Right forelimb (tissue), 1 donor: ENCODE data around the gene THBS4.

Experiments
- DNase-seq: peaks from one replicate; pipeline ENCODE4 v3.0.0-alpha.2; 2018

THBS4 gene

GRCh38 chr5:80048084-80048780 is 13.1 kb downstream of the THBS4 start:
- DNase-seq, result no peak

GRCh38 chr5:80052464-80052863 is 17.3 kb downstream of the THBS4 start:
- DNase-seq, result no peak

- no peak for DNase-seq
Observed at GRCh38 chr5:80054682-80055081, 19.5 kb downstream of the THBS4 start.

GRCh38 chr5:80055491-80056170 is 20.5 kb downstream of the THBS4 start:
- no peak for DNase-seq

- no peak for DNase-seq
Observed at GRCh38 chr5:80057099-80057498, 22.0 kb downstream of the THBS4 start.

- DNase-seq, result no peak
Observed at GRCh38 chr5:80057921-80058320, 22.8 kb downstream of the THBS4 start.

- DNase-seq, result no peak
Observed at GRCh38 chr5:80059354-80059980, 24.3 kb downstream of the THBS4 start.

- no peak for DNase-seq
Observed at GRCh38 chr5:80060966-80061365, 25.8 kb downstream of the THBS4 start.

- no peak for DNase-seq
Observed at GRCh38 chr5:80061547-80061946, 26.4 kb downstream of the THBS4 start.

GRCh38 chr5:80064124-80064523 is 29.0 kb downstream of the THBS4 start:
- no peak for DNase-seq

- no peak for DNase-seq
Observed at GRCh38 chr5:80067016-80067415, 31.9 kb downstream of the THBS4 start.

GRCh38 chr5:80067531-80068245 is 32.5 kb downstream of the THBS4 start:
- no peak for DNase-seq

GRCh38 chr5:80068246-80068636 is 33.1 kb downstream of the THBS4 start:
- no peak for DNase-seq

- no peak for DNase-seq
Observed at GRCh38 chr5:80068775-80069174, 33.6 kb downstream of the THBS4 start.

GRCh38 chr5:80069251-80069800 is 34.2 kb downstream of the THBS4 start:
- DNase-seq, result no peak

- no peak for DNase-seq
Observed at GRCh38 chr5:80069918-80070318, 34.8 kb downstream of the THBS4 start.

- no peak for DNase-seq
Observed at GRCh38 chr5:80070338-80071056, 35.3 kb downstream of the THBS4 start.

GRCh38 chr5:80071510-80072021 is 36.4 kb downstream of the THBS4 start:
- DNase-seq, result no peak

GRCh38 chr5:80072103-80073073 is 37.2 kb downstream of the THBS4 start:
- DNase-seq, result no peak

- no peak for DNase-seq
Observed at GRCh38 chr5:80076131-80077050, 41.2 kb downstream of the THBS4 start.
